Hematopoietic multipotent progenitor cell treated with erythropoietin and hydrocortisone succinate and interleukin-3 and kit ligand, for 17 days (in vitro differentiated cells): ENCODE data around the gene ITGAL.
A peak's percentile ranks its signal among the peaks of the same experiment; 100 is the strongest.
"Not testable (repeated sequence)": the region's sequence is repeated elsewhere in the genome, so short reads cannot be mapped to it uniquely, and the experiment has no call there.

Experiments used
- DNase-seq: peaks from one replicate; pipeline ENCODE4 v3.0.0-alpha.2; 2015; ENCODE audit warnings: low spot score

The ITGAL gene

GRCh38 chr16:30457743-30458560 lies 14.6 kb upstream of the ITGAL start:
- no peak for DNase-seq

GRCh38 chr16:30458561-30459394 lies 13.8 kb upstream of the ITGAL start:
- DNase-seq: no peak

- DNase-seq: no peak
Observed at GRCh38 chr16:30459456-30459855, 13.1 kb upstream of the ITGAL start.

GRCh38 chr16:30461426-30461825 lies 11.1 kb upstream of the ITGAL start:
- not testable (repeated sequence) for DNase-seq

GRCh38 chr16:30464078-30464477 lies 8.5 kb upstream of the ITGAL start:
- no peak for DNase-seq

GRCh38 chr16:30470170-30470512 lies 2.4 kb upstream of the ITGAL start:
- DNase-seq: no peak

GRCh38 chr16:30470632-30470995 lies 1.9 kb upstream of the ITGAL start:
- no peak for DNase-seq

GRCh38 chr16:30473231-30474073 lies 910 bp downstream of the ITGAL start:
- DNase-seq: no peak

GRCh38 chr16:30474074-30474452 lies 1.5 kb downstream of the ITGAL start:
- DNase-seq: no peak

GRCh38 chr16:30474684-30475083 lies 2.1 kb downstream of the ITGAL start:
- no peak for DNase-seq

- no peak for DNase-seq
Observed at GRCh38 chr16:30476991-30477390, 4.4 kb downstream of the ITGAL start.

- not testable (repeated sequence) for DNase-seq
Observed at GRCh38 chr16:30477773-30478172, 5.2 kb downstream of the ITGAL start.

- no peak for DNase-seq
Observed at GRCh38 chr16:30478766-30479478, 6.4 kb downstream of the ITGAL start.

- no peak for DNase-seq
Observed at GRCh38 chr16:30481381-30481780, 8.8 kb downstream of the ITGAL start.

- DNase-seq: peak; percentile 50
Observed at GRCh38 chr16:30482366-30482765, 9.8 kb downstream of the ITGAL start.

GRCh38 chr16:30484887-30485286 lies 12.3 kb downstream of the ITGAL start:
- no peak for DNase-seq

- DNase-seq: no peak
Observed at GRCh38 chr16:30485818-30486436, 13.4 kb downstream of the ITGAL start.

- no peak for DNase-seq
Observed at GRCh38 chr16:30488764-30489605, 16.4 kb downstream of the ITGAL start.

- no peak for DNase-seq
Observed at GRCh38 chr16:30490210-30490609, 17.7 kb downstream of the ITGAL start.

- DNase-seq: no peak
Observed at GRCh38 chr16:30491229-30491628, 18.7 kb downstream of the ITGAL start.
